Raji (cell line): Measurements from ENCODE around the gene MID1.

Source experiments
- POLR2A ChIP-seq: IDR thresholded peaks from 2 replicates; pipeline ENCODE4 v1.6.1; 2011; ENCODE audit warnings: low read depth, low read length, control low read depth; ENCODE audit not compliant: insufficient read depth

The MID1 gene

DNA sequence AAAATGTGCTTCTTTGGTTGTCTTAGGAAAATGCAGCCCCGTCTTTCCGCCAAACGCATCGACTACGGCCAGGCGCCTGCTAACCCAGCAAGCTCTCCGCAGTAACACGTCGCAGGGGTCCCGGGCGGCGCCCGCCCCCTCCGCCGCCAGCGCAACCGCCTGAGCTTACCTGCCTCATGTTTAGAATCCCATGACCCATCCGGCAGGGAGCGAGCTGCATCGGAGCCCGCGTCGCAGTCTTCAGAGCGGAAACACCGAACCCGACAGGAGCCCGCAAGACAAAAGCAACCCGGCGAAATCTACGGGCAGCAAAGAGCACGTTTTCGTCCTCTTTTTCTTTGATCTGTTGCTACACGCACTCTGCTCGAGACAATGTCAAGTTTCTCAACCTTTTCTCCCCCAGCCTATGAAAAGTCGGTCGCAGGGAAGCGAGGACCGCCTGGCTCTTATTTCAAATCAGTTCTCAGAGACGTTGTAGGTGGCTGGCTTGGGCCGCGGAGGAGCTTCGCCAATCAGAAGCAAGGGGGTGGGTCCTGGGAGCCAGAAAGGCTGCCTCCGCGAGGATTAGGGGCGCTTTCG, at the start of gene MID1:
Gene MID1, minus strand, starts transcription at position 465 of the 579 bp plus-strand sequence. CDS start 53,038 bp downstream, outside the sequence.
- no peak for TF ChIP-seq POLR2A

DNA sequence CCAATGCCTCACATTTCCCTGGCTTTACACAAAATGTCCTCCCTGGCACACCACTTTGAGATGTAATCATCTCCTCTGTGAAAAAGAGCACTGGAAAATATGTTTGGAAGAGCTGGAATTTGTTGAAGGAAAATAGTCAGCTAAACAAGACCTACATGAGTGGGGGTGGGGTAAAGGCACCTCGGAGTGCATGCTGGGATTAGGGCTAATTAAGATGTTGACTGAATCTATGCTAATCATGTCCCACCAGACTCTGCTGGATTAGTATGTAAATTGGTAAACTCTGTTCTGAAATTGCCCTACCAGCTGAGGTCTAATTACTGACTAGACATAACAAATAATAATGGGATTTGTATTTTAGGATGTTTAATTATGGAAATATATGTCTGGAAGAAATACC, 46.8 kb upstream of the MID1 start:
- TF ChIP-seq POLR2A: no peak

- TF ChIP-seq POLR2A: no peak
Measured at GRCh38 chrX:10666102-10666501, 45.7 kb upstream of the MID1 start.

DNA sequence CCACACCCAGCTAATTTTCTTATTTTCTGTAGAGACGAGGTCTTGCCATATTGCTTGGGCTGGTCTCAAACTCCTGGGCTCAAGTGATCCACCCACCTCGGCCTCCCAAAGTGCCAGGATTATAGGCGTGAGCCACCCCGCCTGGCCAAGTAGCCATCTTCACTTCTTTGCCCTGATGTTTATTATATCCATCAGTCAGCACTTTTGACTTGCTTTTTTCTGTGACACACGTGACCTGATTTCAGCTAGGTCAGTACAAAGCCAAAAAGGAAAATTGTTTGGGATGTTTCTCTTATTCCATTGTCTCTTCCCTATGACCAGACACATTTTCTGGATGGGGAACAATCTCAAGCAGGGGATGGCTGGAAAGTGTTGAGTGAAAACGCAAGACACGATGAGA, 45.3 kb upstream of the MID1 start:
- TF ChIP-seq POLR2A: no peak

GRCh38 chrX:10660171-10660570, 39.8 kb upstream of the MID1 start:
- no peak for TF ChIP-seq POLR2A

DNA sequence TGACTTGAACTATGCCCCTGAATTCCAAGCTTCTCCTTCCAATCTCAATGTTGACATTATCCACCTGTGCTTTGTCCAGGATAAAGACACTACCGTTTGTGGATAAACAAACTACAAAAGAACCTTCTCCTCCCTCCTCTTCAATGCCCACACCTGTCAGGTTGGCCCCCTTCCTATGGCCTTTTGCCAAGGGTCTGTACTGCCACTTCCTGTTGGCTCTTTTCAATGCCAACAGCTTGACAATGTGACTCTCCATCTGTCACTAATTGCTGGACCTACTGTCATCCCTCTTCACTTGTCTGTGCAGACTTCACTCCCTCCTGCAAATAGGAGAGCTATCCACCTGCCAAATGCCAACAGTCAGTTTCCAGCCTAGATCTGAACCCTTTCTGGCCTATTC, 35.8 kb upstream of the MID1 start:
- TF ChIP-seq POLR2A: no peak

GRCh38 chrX:10654960-10655359, 34.6 kb upstream of the MID1 start:
- no peak for TF ChIP-seq POLR2A

DNA sequence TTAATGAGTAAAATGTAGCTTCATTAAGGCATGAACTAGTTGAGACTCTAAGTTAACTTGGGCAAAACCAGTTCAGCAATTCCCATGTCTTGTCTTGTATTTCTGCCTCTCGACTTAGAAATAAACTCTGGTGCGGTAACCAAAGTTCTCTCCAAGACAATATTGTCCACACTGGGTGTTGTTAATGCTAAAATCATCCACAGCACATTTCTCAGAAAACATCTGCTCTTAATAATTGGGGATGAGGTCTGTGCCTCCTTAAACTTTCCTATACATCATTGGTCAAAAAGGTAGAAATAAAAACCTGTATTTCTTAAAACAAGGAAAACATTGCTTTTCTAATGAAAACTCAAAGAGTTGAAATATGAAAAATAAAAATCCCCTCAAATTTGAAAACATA, 32.9 kb upstream of the MID1 start:
- TF ChIP-seq POLR2A: no peak

DNA sequence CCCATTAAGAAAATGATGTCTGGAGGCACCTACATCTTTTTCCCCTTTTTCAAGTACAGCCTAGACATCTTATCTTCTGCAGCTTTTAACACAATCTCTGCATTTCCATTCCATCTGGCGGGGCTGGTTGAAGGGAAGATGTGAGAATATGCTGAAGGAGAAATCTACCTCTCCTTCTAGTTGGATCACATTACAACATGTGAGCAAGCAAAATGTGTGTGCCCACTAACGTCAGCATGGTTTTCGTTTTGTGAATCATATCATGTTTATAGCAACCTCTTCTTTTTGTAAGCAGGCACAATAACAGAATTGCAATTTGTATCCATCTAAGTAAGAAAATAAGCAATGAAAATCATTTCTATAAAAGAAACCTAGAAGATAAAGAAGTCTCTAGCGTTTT, 28.9 kb upstream of the MID1 start:
- no peak for TF ChIP-seq POLR2A

DNA sequence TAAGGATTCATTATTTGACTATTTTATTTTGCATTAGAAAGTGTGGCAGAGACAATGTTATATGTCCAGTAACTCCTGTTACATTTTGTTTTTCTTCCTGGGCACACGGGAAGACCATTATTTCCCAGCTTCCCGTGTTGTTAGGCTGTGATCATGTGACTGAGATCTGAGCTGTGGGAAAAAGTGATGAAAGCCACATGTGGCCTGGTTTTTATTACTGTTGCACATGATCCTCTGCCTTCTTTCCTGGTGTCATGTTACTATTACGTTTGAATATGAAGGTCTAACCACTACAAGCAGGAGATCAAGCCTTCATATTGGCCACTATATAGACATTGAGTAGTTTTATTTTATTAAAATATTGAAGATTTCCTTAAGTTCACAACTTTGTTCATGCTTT, 28.2 kb upstream of the MID1 start:
- TF ChIP-seq POLR2A: no peak

DNA sequence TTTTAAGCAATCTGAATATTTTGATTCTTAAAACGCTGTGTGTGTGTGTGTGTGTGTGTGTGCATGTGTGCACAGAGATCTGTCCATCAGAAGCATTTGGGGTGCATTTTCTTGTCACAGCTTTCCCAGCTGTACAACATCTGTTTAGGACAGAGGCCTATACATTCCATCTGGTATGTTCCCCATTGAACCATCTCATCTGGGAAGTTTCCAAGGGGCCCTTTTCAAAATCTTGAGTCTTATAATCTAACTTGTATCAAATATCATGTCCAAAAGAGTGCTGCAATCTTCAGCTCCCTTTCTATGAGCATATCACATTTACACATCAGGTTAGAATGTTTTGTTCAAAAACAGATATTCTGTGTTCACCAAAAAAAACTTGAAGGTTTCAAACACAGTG, 16.5 kb upstream of the MID1 start:
- no peak for TF ChIP-seq POLR2A

- no peak for TF ChIP-seq POLR2A
Measured at GRCh38 chrX:10636337-10636736, 16.0 kb upstream of the MID1 start.

DNA sequence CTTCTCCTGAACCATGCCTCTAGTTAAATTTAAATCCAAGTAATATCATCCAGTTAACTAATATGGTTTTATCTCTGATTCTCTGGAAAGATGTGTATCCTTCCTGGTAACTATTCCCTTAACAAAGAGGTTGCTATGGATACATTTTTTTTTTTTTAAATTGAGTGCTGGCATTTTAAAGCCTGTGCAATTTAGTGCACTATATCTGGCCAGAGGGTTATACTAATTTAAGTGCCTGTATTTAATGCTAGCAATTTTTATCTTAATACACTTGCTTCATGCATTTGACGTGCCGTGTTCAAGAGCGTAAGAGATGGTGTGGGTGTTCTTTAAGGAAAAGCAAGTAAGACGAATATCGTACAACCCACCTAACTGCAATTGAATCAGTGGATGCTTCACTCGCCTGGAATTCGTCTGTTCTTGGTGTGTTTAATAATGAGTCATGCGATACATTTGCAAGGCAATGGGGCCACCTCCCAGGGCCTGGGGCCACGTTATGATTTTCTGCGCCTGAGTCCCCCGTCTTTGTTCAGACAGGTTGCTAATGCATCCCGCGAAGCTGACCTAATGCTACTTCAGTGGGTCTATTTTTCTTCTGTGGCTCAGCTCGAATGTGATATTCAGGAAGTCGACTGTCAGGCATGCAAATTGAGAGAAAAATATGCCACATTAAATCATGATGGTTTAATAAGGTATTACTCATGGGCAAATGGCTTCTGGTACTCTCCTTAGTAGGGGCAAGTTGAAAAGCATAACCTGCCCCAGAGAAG, 14.2 kb upstream of the MID1 start:
- no peak for TF ChIP-seq POLR2A

GRCh38 chrX:10633722-10634121, 13.3 kb upstream of the MID1 start:
- no peak for TF ChIP-seq POLR2A

- TF ChIP-seq POLR2A: no peak
Measured at GRCh38 chrX:10631416-10632145, 11.2 kb upstream of the MID1 start.

- TF ChIP-seq POLR2A: no peak
Measured at GRCh38 chrX:10630320-10630719, 9.9 kb upstream of the MID1 start.
